Adrenal gland (tissue), 12 donors: ENCODE data around the gene ATP23. TPM values are rescaled to one million over a fixed set of nuclear protein-coding genes. Genes with fewer than 3 reads are reported as not detected.

Experiments used
- DNase-seq, 7 donors: peaks; one replicate each; pipeline ENCODE4 v3.0.0-alpha.2; 2019 to 2020
- H3K27ac ChIP-seq, 5 donors: fragments of 200-600 bp; sonication (generic) in 4 of 5; 1 replicate in 3 of 5; 2 replicates in 2 of 5; pipeline versions ENCODE4 v1.5.1 to v1.8.0; 2016 to 2020; ENCODE audit warnings: mild to moderate bottlenecking in 1 of 5
- H3K27me3 ChIP-seq: fragments of 200-600 bp; 2 replicates; pipeline ENCODE4 v1.8.0; 2021
- H3K36me3 ChIP-seq, 2 donors: fragments of 200-600 bp; replicated peaks in 1 of 2; 1 replicate in 1 of 2; 2 replicates in 1 of 2; pipeline versions ENCODE4 v1.5.1 to v1.8.0; 2018 to 2022
- H3K4me1 ChIP-seq, 2 donors: fragments of 200-600 bp; replicated peaks in 1 of 2; 1 replicate in 1 of 2; 2 replicates in 1 of 2; pipeline versions ENCODE4 v1.5.1 to v1.8.0; 2018 to 2021
- H3K4me3 ChIP-seq, 4 donors: fragments of 200-600 bp; sonication (generic) in 3 of 4; one replicate each; pipeline ENCODE4 v1.5.1; 2016 to 2018
- H3K9me3 ChIP-seq, 3 donors: fragments of 200-600 bp; sonication (generic) in 1 of 3; replicated peaks in 1 of 3; 1 replicate in 2 of 3; 2 replicates in 1 of 3; pipeline versions ENCODE4 v1.5.1 to v1.8.0; 2016 to 2021
- POLR2A ChIP-seq, 2 donors: fragments of 450-650 bp; IDR thresholded peaks; one replicate each; pipeline ENCODE4 v1.6.1; 2017; ENCODE audit warnings: antibody characterized with exemption in 2 of 2, mild to moderate bottlenecking in 2 of 2, moderate library complexity in 1 of 2
- WGBS, 4 donors: extraction: QIAGEN DNeasy Blood & Tissue Kit in 2 of 4; methylation state at CpG; one replicate each; pipeline versions ENCODE4 v1.1.5 to v1.1.7; 2013 to 2017; 5-methylcytosine and 5-hydroxymethylcytosine counted together
- intact Hi-C, 2 donors: fragments of 100-400 bp; cut with DNase I; formaldehyde crosslinking; loops; one replicate each; pipeline versions ENCODE4 v1.14.1 to v1.15.0; 2022 to 2023
- polyA plus RNA-seq, 3 donors: library from polyadenylated mRNA; stranded (reverse); fragments of 200-250 nt in 2 of 3; fragments of 350-450 nt in 1 of 3; fragmentation: Illumina TruSeq in 1 of 3; extraction: RNeasy Lipid Tissue Mini Kit (QIAGEN cat#74804) in 1 of 3; gene quantifications; one replicate each; pipeline ENCODE4 v1.2.3, GENCODE V29; 2013 to 2014
- total RNA-seq, 9 donors: library from RNA; depleted of rRNA in 4 of 9; stranded (reverse); fragments of >200 nt in 4 of 9; fragments of 120-200 nt in 1 of 9; fragmentation: NEBNext Ultra II Directional in 1 of 9; extraction: Animal tissue kit (Norgen Biotek cat#: 25700) in 1 of 9; gene quantifications; one replicate each; pipeline versions ENCODE4 v1.1.0 to v1.2.4, GENCODE V29; 2013 to 2023
- TF ChIP-seq, protein P1 (sequence below), 6 experiments: fragments of 450-650 bp in 4 of 6; fragments of 200-600 bp in 2 of 6; sonication (generic) in 1 of 6; IDR thresholded peaks; 1 replicate in 5 of 6; 2 replicates in 1 of 6; pipeline versions ENCODE4 v1.5.1 to v1.8.0; 2016 to 2021; ENCODE audit warnings: antibody characterized with exemption in 6 of 6, mild to moderate bottlenecking in 2 of 6, moderate library complexity in 1 of 6
- donor health status: healthy with polysubstance abuse.
- donor health status: Bipolar disorder and iron deficiency.
- donor health status: DM: yes; HTN: yes; CAD: no.
- donor health status: DM: no; HTN: no; CAD: no.
- donor health status: DM: no; HTN: no; CAD: no.
- donor health status: DM: yes; HTN: yes; CAD: no.

Gene ATP23
- total and polyA plus RNA-seq, 12 donors, result 4.2 to 20.0 (median 7.8) TPM

DNA sequence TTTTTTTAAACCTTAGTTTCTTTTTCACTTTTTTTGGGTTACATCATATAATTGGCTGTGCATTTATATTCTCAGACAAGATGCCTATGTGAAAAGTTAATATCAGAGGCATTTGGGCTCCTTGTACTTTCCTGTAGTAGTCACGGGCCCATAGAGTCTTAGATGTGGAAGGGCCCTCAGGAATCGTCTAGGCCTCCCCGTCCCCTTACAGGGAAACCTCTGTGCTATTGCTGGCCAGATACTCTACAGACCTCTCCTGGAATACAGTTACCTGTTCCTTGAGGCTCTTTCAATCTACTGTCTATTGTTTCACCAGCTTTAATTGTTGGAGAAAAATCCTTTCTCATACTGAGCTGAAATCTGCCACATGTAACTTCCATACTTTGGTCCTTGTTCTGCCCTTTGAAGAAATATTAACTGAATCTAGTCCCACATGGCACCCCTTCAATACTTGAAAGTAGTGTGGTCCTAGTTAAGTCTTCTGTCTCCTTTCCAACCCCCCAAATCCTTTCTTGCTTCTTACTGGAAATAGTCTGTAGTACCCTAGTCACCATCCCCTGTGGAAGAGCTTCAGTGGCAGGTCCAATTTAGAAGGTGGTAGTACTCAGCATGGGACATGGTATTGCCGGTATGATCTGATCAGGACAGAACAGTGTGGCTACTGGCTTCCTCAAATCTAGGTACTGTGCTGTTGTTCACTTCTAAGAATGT is 3.1 kb downstream of the ATP23 start:
- H3K27me3 ChIP-seq, result no peaks in the 10 kb centered on the region
- WGBS, 4 donors, result 95 to 97% (median 96%) methylated on average over 4 of the region's 4 CpGs
- intact Hi-C loops, result no loop called here
- DNase-seq, result no peak
- H3K9me3 ChIP-seq, result no peaks in the 10 kb centered on the region
- H3K27ac ChIP-seq, result no peak overlapping the region
- no peaks in the 10 kb centered on the region for H3K36me3 ChIP-seq
- no peak overlapping the region for H3K4me3 ChIP-seq
- peaks cover 4 to 12% of the 10 kb centered on the region in 2 donors for H3K4me1 ChIP-seq
- TF ChIP-seq, protein P1, sequence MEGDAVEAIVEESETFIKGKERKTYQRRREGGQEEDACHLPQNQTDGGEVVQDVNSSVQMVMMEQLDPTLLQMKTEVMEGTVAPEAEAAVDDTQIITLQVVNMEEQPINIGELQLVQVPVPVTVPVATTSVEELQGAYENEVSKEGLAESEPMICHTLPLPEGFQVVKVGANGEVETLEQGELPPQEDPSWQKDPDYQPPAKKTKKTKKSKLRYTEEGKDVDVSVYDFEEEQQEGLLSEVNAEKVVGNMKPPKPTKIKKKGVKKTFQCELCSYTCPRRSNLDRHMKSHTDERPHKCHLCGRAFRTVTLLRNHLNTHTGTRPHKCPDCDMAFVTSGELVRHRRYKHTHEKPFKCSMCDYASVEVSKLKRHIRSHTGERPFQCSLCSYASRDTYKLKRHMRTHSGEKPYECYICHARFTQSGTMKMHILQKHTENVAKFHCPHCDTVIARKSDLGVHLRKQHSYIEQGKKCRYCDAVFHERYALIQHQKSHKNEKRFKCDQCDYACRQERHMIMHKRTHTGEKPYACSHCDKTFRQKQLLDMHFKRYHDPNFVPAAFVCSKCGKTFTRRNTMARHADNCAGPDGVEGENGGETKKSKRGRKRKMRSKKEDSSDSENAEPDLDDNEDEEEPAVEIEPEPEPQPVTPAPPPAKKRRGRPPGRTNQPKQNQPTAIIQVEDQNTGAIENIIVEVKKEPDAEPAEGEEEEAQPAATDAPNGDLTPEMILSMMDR (IDR thresholded peaks at IDR 0.05), result no peak
- no peak for TF ChIP-seq POLR2A (IDR thresholded peaks at IDR 0.05)

DNA sequence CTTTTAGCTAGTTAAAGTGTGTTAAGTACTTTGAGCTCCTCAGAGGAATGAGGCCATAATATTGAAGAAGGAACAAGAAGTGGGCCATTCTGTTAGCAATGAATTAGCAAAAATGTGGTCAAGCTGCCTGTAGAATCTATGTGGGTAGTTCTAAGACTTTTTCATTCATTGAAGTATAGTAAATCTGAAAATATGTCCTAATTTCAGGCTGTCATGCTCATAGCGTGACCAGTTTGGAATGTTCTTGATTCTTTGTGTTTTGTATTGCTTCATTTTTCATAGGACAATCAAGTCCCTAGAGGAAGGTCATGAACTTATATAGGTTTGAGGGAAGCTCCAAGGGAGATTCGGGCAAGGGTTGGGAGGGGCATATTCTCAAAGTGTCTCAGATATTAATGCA is 11.4 kb downstream of the ATP23 start:
- Histone ChIP-seq H3K9me3 (no peaks in the 10 kb centered on the region), H3K27me3 (no peaks in the 10 kb centered on the region), H3K27ac (no peak overlapping the region), H3K36me3 (peaks cover 0 to 4% of the 10 kb centered on the region in 2 donors), H3K4me3 (no peak overlapping the region), H3K4me1 (no peaks in the 10 kb centered on the region)
- no peak for TF ChIP-seq POLR2A (IDR thresholded peaks at IDR 0.05)
- TF ChIP-seq, protein P1 (IDR thresholded peaks at IDR 0.05), result no peak
- DNase-seq, result no peak
- intact Hi-C loops, result no loop called here
- 95 to 97% (median 97%) methylated on average over 2 of the region's 2 CpGs for WGBS, 4 donors

DNA sequence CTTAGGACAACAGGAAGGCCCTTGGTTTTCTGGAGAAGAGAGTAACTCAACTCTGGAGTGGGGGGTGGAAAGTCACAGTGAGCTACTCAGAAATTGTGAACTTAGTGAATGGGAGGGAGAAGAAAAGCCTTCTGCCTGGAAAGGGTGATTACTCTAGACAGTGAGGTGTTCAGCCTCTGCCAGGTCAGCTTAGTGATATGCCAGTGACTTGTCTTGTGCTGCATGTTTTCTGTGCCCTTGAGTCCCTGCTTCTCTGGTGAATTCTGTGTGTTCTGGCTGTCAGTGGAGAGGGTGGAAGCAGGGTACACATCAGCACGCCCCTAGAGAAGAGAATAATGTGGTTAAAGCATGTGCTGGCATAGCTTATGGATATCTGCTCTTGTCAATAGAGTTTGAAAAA is 13.4 kb downstream of the ATP23 start:
- no peak for DNase-seq
- H3K4me1 ChIP-seq, result no peaks in the 10 kb centered on the region
- TF ChIP-seq, protein P1 (IDR thresholded peaks at IDR 0.05), result no peak
- no peak for TF ChIP-seq POLR2A (IDR thresholded peaks at IDR 0.05)
- H3K9me3 ChIP-seq, result no peaks in the 10 kb centered on the region
- H3K27ac ChIP-seq, result no peak overlapping the region
- H3K27me3 ChIP-seq, result no peaks in the 10 kb centered on the region
- intact Hi-C loops, result no loop called here
- WGBS, 4 donors, result 94 to 100% (median 96%) methylated on average over 1 of the region's 1 CpG
- H3K4me3 ChIP-seq, result no peak overlapping the region
- peaks cover 0 to 4% of the 10 kb centered on the region in 2 donors for H3K36me3 ChIP-seq

DNA sequence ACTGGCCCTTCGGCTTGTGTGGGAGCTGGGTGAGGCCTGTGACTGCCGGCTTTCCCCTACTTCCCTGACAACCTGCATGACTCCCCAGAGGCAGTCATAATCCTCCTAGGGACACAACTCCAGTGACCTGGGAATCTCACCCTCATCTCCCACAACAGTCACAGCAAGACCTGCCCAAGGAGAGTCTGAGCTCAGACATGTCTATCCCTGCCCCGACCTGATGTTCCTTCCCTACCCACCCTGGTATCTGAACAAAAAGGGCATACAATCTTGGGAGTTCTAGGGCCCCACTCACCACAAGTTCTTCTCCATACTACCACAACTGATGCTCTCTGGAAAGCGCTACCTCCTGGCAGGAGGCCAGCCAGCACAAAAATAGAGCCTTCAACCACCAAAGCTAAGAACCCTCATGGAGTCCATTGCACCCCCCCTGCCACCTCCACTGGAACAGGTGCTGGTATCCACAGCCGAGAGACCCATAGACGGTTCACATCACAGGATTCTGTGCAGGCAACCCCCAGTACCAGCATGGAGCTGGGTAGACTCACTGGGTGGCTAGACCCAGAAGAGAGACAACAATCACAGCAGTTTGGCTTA is 16.8 kb downstream of the ATP23 start:
- intact Hi-C loops, result no loop called here
- H3K27me3 ChIP-seq, result no peaks in the 10 kb centered on the region
- TF ChIP-seq, protein P1 (IDR thresholded peaks at IDR 0.05), result no peak
- no peak for TF ChIP-seq POLR2A (IDR thresholded peaks at IDR 0.05)
- no peaks in the 10 kb centered on the region for H3K36me3 ChIP-seq
- no peak overlapping the region for H3K4me3 ChIP-seq
- H3K9me3 ChIP-seq, result no peaks in the 10 kb centered on the region
- DNase-seq, result no peak
- WGBS, 4 donors, result 95 to 100% (median 98%) methylated on average over 3 to 6 of the region's 6 CpGs
- no peaks in the 10 kb centered on the region for H3K4me1 ChIP-seq
- H3K27ac ChIP-seq, result no peak overlapping the region
